B cell (primary cell): ENCODE results near the gene UGT1A7. TPM values are rescaled to one million over a fixed set of nuclear protein-coding genes. Genes with fewer than 3 reads are reported as not detected.

ENCODE experiments used
- ATAC-seq: fragments of 200-7000 bp; cut with Tn5 transposase; one replicate; pipeline ENCODE4 v1.10.0; 2021; ENCODE audit warnings: low read depth, mild to moderate bottlenecking, moderate number of reproducible peaks, moderate library complexity
- CTCF ChIA-PET: fragments of 350-600 bp; sonication (Branson Sonifier 250); formaldehyde crosslinking; loops from one replicate; lab custom pipeline; 2021; ENCODE audit warnings: antibody characterized with exemption, inconsistent platforms; lab: Charles Lee
- POLR2A ChIA-PET: fragments of 350-600 bp; sonication (Branson Sonifier 250); formaldehyde crosslinking; loops from one replicate; lab custom pipeline; 2021; ENCODE audit warnings: antibody characterized with exemption; lab: Charles Lee
- DNase-seq: peaks from one replicate; pipeline ENCODE4 v3.0.0; 2013
- H2AFZ ChIP-seq: 2 replicates; pipeline ENCODE4 v1.6.1; 2012; ENCODE audit warnings: mild to moderate bottlenecking, low read depth, low read length; ENCODE audit not compliant: insufficient read depth, poor library complexity, severe bottlenecking
- H3K27ac ChIP-seq, 2 donors: 1 replicate in 1 of 2; 2 replicates in 1 of 2; pipeline ENCODE4 v1.5.1; 2012 to 2013; ENCODE audit warnings: low read length in 2 of 2, mild to moderate bottlenecking in 2 of 2, moderate library complexity in 1 of 2
- H3K27me3 ChIP-seq, 4 experiments: fragments of 200-600 bp in 1 of 4; sonication (generic) in 1 of 4; replicated peaks in 1 of 4; 1 replicate in 2 of 4; 2 replicates in 2 of 4; pipeline versions ENCODE4 v1.6.1 to v1.7.0; 2013 to 2016; ENCODE audit warnings: low read length in 3 of 4, mild to moderate bottlenecking in 2 of 4, mixed read lengths in 1 of 4, moderate library complexity in 1 of 4; ENCODE audit not compliant: insufficient read depth in 4 of 4, control insufficient read depth in 3 of 4; ENCODE audit errors: control extremely low read depth in 1 of 4
- H3K36me3 ChIP-seq, 2 experiments: replicated peaks in 1 of 2; 1 replicate in 1 of 2; 2 replicates in 1 of 2; pipeline versions ENCODE4 v1.6.1 to v1.7.1; 2013; ENCODE audit warnings: low read length in 1 of 2; ENCODE audit not compliant: insufficient read depth in 2 of 2, control insufficient read depth in 1 of 2; ENCODE audit errors: control extremely low read depth in 1 of 2, extremely low read depth in 1 of 2
- H3K4me1 ChIP-seq, 2 donors: fragments of 200-600 bp in 1 of 2; sonication (generic) in 1 of 2; 1 replicate in 1 of 2; 2 replicates in 1 of 2; pipeline versions ENCODE4 v1.5.1 to v1.6.1; 2013 to 2017; ENCODE audit warnings: low read length in 2 of 2; ENCODE audit not compliant: control insufficient read depth in 2 of 2, insufficient read depth in 2 of 2
- H3K4me2 ChIP-seq: replicated peaks from 2 replicates; pipeline ENCODE3; 2012; ENCODE audit warnings: mild to moderate bottlenecking, low read depth, low read length; ENCODE audit not compliant: poor library complexity, severe bottlenecking
- H3K4me3 ChIP-seq, 5 experiments: fragments of 200-600 bp in 1 of 5; sonication (generic) in 1 of 5; 1 replicate in 3 of 5; 2 replicates in 2 of 5; pipeline versions ENCODE4 v1.5.1 to v1.7.0; 2011 to 2016; ENCODE audit warnings: low read length in 4 of 5, mild to moderate bottlenecking in 4 of 5, low read depth in 2 of 5, control low read depth in 1 of 5, moderate library complexity in 1 of 5; ENCODE audit not compliant: insufficient read depth in 1 of 5; ENCODE audit errors: control extremely low read depth in 1 of 5, extremely low read depth in 1 of 5
- H3K79me2 ChIP-seq: fragments of 200-600 bp; sonication (generic); one replicate; pipeline ENCODE4 v1.6.0; 2016; ENCODE audit warnings: low read length; ENCODE audit not compliant: control insufficient read depth, insufficient read depth
- H3K9ac ChIP-seq: fragments of 200-600 bp; sonication (generic); 2 replicates; pipeline ENCODE4 v1.6.1; 2017; ENCODE audit warnings: mild to moderate bottlenecking, low read length, moderate library complexity
- H3K9me3 ChIP-seq, 3 donors: one replicate each; pipeline versions ENCODE4 v1.6.1 to v1.7.1; 2013; ENCODE audit warnings: low read length in 2 of 3; ENCODE audit not compliant: control insufficient read depth in 2 of 3, insufficient read depth in 1 of 3; ENCODE audit errors: control extremely low read depth in 1 of 3
- H4K20me1 ChIP-seq: 2 replicates; pipeline ENCODE4 v1.6.0; 2012; ENCODE audit warnings: mild to moderate bottlenecking, low read length; ENCODE audit not compliant: insufficient read depth, control insufficient read depth, poor library complexity, severe bottlenecking
- H3K27ac Mint-ChIP-seq: one replicate; pipeline ENCODE4 v1.8.0; 2021; ENCODE audit warnings: mixed read lengths
- H3K27me3 Mint-ChIP-seq: one replicate; pipeline ENCODE4 v1.8.0; 2021; ENCODE audit warnings: mixed read lengths
- H3K4me1 Mint-ChIP-seq: one replicate; pipeline ENCODE4 v1.8.0; 2021; ENCODE audit warnings: mixed read lengths
- H3K4me3 Mint-ChIP-seq: one replicate; pipeline ENCODE4 v1.8.0; 2021; ENCODE audit warnings: mixed read lengths
- H3K9me3 Mint-ChIP-seq: one replicate; pipeline ENCODE4 v1.8.0; 2022; ENCODE audit warnings: mixed read lengths; ENCODE audit not compliant: insufficient read depth
- EZH2 ChIP-seq: IDR thresholded peaks from 2 replicates; pipeline ENCODE4 v1.6.1; 2012; ENCODE audit warnings: borderline replicate concordance, low read depth, mild to moderate bottlenecking, moderate library complexity, low read length; ENCODE audit not compliant: insufficient read depth, poor library complexity, severe bottlenecking
- WGBS: methylation state at CpG from one replicate; pipeline ENCODE4 v1.1.5; 2013; ENCODE audit warnings: missing lambda C conversion rate; ENCODE audit not compliant: insufficient coverage; 5-methylcytosine and 5-hydroxymethylcytosine counted together
- intact Hi-C: fragments of 100-400 bp; cut with micrococcal nuclease; formaldehyde crosslinking; loops from one replicate; pipeline ENCODE4 v1.10.0; 2022
- polyA plus RNA-seq: library from polyadenylated mRNA; depleted of rRNA; stranded (reverse); fragments of >200 nt; gene quantifications from 2 replicates; pipeline ENCODE4 v1.2.3, GENCODE V29; 2012
- total RNA-seq, 2 donors: library from RNA; stranded (reverse); fragments of 120-200 nt in 1 of 2; gene quantifications; 1 replicate in 1 of 2; 2 replicates in 1 of 2; pipeline versions ENCODE4 v1.2.3 to v1.2.4, GENCODE V29; 2013 to 2022
- TF ChIP-seq, protein P1 (sequence below): fragments of 200-600 bp; IDR thresholded peaks from one replicate; pipeline ENCODE4 v1.8.0; 2022; ENCODE audit warnings: antibody characterized with exemption, mild to moderate bottlenecking

Gene UGT1A7
- total and polyA plus RNA-seq, 2 donors (not counting 1 experiment from before 2014, with no cell fraction given) = not detected

DNA sequence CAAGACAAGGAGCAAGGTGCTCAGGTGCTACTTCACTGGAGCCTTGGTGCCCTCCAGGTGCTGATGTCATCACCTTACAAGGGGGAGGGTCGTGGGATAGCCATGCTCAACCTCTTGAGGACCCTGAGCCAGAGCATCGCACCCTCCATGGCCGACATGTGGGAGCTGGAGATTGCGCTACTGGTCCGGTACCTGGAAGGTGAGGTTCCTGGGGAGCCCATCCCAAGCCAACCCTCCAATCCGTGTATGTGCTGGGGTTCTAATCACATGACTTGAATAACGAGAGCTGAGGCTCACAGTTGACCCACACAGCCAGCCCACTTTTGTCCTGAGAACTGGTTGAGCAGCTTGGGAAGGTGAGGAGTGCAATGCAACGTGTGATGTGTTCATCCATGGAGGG lies 122.3 kb downstream of the UGT1A7 start:
- peaks cover 17% of the 10 kb centered on the region for H3K27me3 Mint-ChIP-seq
- H3K27ac Mint-ChIP-seq = no peak overlapping the region
- Histone ChIP-seq H3K79me2 (no peaks in the 10 kb centered on the region), H3K27ac (no peak overlapping the region), H3K9ac (no peak overlapping the region), H2AFZ (no peak overlapping the region), H3K36me3 (no peaks in the 10 kb centered on the region), H3K4me3 (no peak overlapping the region), H3K27me3 (peaks cover 0 to 11% (median 0%) of the 10 kb centered on the region in 4 experiments), H3K4me1 (no peaks in the 10 kb centered on the region), H3K9me3 (no peaks in the 10 kb centered on the region), H3K4me2 (no peak overlapping the region), H4K20me1 (no peaks in the 10 kb centered on the region)
- no peak overlapping the region for H3K4me3 Mint-ChIP-seq
- no peak for ATAC-seq
- H3K4me1 Mint-ChIP-seq = no peaks in the 10 kb centered on the region
- TF ChIP-seq EZH2 = no peak
- TF ChIP-seq, protein P1, sequence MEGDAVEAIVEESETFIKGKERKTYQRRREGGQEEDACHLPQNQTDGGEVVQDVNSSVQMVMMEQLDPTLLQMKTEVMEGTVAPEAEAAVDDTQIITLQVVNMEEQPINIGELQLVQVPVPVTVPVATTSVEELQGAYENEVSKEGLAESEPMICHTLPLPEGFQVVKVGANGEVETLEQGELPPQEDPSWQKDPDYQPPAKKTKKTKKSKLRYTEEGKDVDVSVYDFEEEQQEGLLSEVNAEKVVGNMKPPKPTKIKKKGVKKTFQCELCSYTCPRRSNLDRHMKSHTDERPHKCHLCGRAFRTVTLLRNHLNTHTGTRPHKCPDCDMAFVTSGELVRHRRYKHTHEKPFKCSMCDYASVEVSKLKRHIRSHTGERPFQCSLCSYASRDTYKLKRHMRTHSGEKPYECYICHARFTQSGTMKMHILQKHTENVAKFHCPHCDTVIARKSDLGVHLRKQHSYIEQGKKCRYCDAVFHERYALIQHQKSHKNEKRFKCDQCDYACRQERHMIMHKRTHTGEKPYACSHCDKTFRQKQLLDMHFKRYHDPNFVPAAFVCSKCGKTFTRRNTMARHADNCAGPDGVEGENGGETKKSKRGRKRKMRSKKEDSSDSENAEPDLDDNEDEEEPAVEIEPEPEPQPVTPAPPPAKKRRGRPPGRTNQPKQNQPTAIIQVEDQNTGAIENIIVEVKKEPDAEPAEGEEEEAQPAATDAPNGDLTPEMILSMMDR = no peak
- CTCF ChIA-PET = no interaction called here
- WGBS = 77% methylated on average over 7 of the region's 8 CpGs
- H3K9me3 Mint-ChIP-seq = no peaks in the 10 kb centered on the region
- DNase-seq = no peak
- POLR2A ChIA-PET = no interaction called here
- intact Hi-C loops = no loop called here

DNA sequence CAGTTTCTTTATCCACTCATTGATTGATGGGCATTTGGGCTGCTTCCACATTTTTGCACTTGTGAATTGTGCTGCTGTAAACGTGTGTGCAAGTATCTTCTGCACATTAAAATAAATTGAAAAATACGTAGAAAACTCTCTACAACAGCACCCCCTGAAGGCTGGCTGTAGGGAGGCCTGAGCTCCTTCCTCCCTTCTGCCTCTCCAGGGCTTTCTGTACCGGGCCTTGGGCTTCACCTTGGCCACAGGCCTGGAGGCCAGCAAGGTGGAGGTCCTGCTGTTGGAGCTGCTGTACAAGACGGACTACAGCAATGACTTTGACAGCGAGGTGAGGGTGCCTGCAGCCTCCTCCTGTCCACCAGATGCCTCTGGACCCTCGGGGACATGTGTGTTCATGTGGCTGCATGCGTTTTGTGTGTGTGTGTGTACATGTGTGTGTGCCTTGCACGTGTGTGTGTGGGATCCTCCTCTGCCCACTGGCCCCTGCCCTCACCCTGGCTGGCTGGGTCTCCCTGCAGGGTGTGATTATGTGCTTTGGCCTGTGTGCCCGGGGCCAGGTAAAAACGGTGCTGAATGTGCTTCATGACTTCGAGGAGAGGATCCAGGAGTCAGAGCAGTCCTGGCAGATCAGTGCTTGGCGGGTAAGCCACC lies 125.6 kb downstream of the UGT1A7 start:
- CTCF ChIA-PET = no interaction called here
- no peak overlapping the region for H3K4me2 ChIP-seq
- H3K9me3 ChIP-seq = no peaks in the 10 kb centered on the region
- POLR2A ChIA-PET = no interaction called here
- Mint-ChIP-seq H3K27ac (no peak overlapping the region), H3K4me1 (no peaks in the 10 kb centered on the region), H3K9me3 (no peaks in the 10 kb centered on the region), H3K4me3 (no peak overlapping the region), H3K27me3 (peaks cover 32% of the 10 kb centered on the region)
- H4K20me1 ChIP-seq = no peaks in the 10 kb centered on the region
- H3K27me3 ChIP-seq = peaks cover 0 to 14% (median 0%) of the 10 kb centered on the region in 4 experiments
- no peak overlapping the region for H2AFZ ChIP-seq
- H3K36me3 ChIP-seq = no peaks in the 10 kb centered on the region
- DNase-seq (no peak), ATAC-seq (no peak)
- intact Hi-C loops = no loop called here
- H3K4me1 ChIP-seq = no peaks in the 10 kb centered on the region
- H3K27ac ChIP-seq = no peak overlapping the region
- H3K9ac ChIP-seq = no peak overlapping the region
- WGBS = 90% methylated on average over 9 of the region's 12 CpGs
- H3K4me3 ChIP-seq = no peak overlapping the region
- TF ChIP-seq EZH2 = no peak
- TF ChIP-seq, protein P1 = no peak
- no peaks in the 10 kb centered on the region for H3K79me2 ChIP-seq
